Body of pancreas (tissue), 4 donors: ENCODE results near the gene SNAPC2. TPM values are rescaled to one million over a fixed set of nuclear protein-coding genes. Genes with fewer than 3 reads are reported as not detected.

Source experiments
- ATAC-seq: fragments of 150-250 bp; one replicate; pipeline ENCODE4 v1.9.1; 2016
- DNase-seq, 4 donors: peaks; one replicate each; pipeline ENCODE4 v3.0.0-alpha.2; 2019
- H3K27ac ChIP-seq, 4 donors: fragments of 200-600 bp; sonication (generic); 1 replicate in 3 of 4; 2 replicates in 1 of 4; pipeline versions ENCODE4 v1.5.1 to v1.6.1; 2016 to 2019; ENCODE audit warnings: mild to moderate bottlenecking in 1 of 4, mixed read lengths in 1 of 4, moderate library complexity in 1 of 4
- H3K27me3 ChIP-seq, 2 donors: fragments of 200-600 bp; sonication (generic); one replicate each; pipeline ENCODE4 v1.6.0; 2016; ENCODE audit warnings: mild to moderate bottlenecking in 1 of 2
- H3K36me3 ChIP-seq, 2 donors: fragments of 200-600 bp; sonication (generic); replicated peaks in 1 of 2; 2 replicates each; pipeline ENCODE4 v1.5.1; 2016; ENCODE audit warnings: low read depth in 2 of 2; ENCODE audit not compliant: insufficient read depth in 1 of 2
- H3K4me1 ChIP-seq: fragments of 200-600 bp; sonication (generic); one replicate; pipeline ENCODE4 v1.6.0; 2016
- H3K4me3 ChIP-seq, 2 donors: fragments of 200-600 bp; sonication (generic); 1 replicate in 1 of 2; 2 replicates in 1 of 2; pipeline ENCODE4 v1.5.1; 2016 to 2019
- H3K9me3 ChIP-seq, 3 donors: fragments of 200-600 bp; sonication (generic); 1 replicate in 2 of 3; 2 replicates in 1 of 3; pipeline ENCODE4 v1.5.1; 2016
- CTCF ChIP-seq, 7 experiments: fragments of 450-650 bp in 4 of 7; fragments of 200-600 bp in 3 of 7; sonication (generic) in 3 of 7; IDR thresholded peaks; one replicate each; pipeline ENCODE4 v1.5.1; 2016 to 2019; ENCODE audit warnings: antibody characterized with exemption in 7 of 7
- POLR2A ChIP-seq, 3 donors: fragments of 450-650 bp; IDR thresholded peaks; one replicate each; pipeline ENCODE4 v1.6.1; 2016; ENCODE audit warnings: antibody characterized with exemption in 3 of 3, mild to moderate bottlenecking in 2 of 3
- WGBS, 2 donors: methylation state at CpG; one replicate each; pipeline ENCODE4 v1.1.5; 2017; 5-methylcytosine and 5-hydroxymethylcytosine counted together
- intact Hi-C: fragments of 100-400 bp; cut with DNase I; formaldehyde crosslinking; loops from one replicate; pipeline ENCODE4 v1.15.1; 2023
- total RNA-seq, 2 donors: library from RNA; depleted of rRNA; stranded (reverse); fragments of >200 nt; gene quantifications; one replicate each; pipeline ENCODE4 v1.1.0, GENCODE V29; 2016

Gene SNAPC2
- total RNA-seq, 2 donors from 2014 or later, result 6.3 to 9.1 TPM

GRCh38 chr19:7883796-7884570 is 36.2 kb upstream of the SNAPC2 start:
- Histone ChIP-seq H3K36me3 (no peaks in the 10 kb centered on the region), H3K4me3 (no peak overlapping the region), H3K4me1 (peaks cover 8% of the 10 kb centered on the region), H3K27ac (no peak overlapping the region), H3K9me3 (no peaks in the 10 kb centered on the region), H3K27me3 (no peaks in the 10 kb centered on the region)
- DNase-seq (no peak), ATAC-seq (no peak)
- intact Hi-C loops, result no loop called here
- WGBS, 2 donors, result 85 to 90% methylated on average over 2 of the region's 2 CpGs
- TF ChIP-seq CTCF (IDR thresholded peaks at IDR 0.05) (no peak), POLR2A (IDR thresholded peaks at IDR 0.05) (no peak)

GRCh38 chr19:7885818-7886217 is 34.3 kb upstream of the SNAPC2 start:
- no peak for TF ChIP-seq POLR2A (IDR thresholded peaks at IDR 0.05)
- TF ChIP-seq CTCF (IDR thresholded peaks at IDR 0.05), result no peak
- no peaks in the 10 kb centered on the region for H3K9me3 ChIP-seq
- no peak overlapping the region for H3K4me3 ChIP-seq
- H3K4me1 ChIP-seq, result peaks cover 19% of the 10 kb centered on the region
- WGBS, 2 donors, result 87 to 88% methylated on average over 8 of the region's 8 CpGs
- intact Hi-C loops, result no loop called here
- H3K36me3 ChIP-seq, result no peaks in the 10 kb centered on the region
- DNase-seq, result no peak
- no peak overlapping the region for H3K27ac ChIP-seq
- no peaks in the 10 kb centered on the region for H3K27me3 ChIP-seq
- ATAC-seq, result no peak

- Histone ChIP-seq H3K4me3 (no peak overlapping the region), H3K27ac (no peak overlapping the region), H3K9me3 (no peaks in the 10 kb centered on the region), H3K36me3 (no peaks in the 10 kb centered on the region), H3K27me3 (no peaks in the 10 kb centered on the region), H3K4me1 (peaks cover 19% of the 10 kb centered on the region)
- ATAC-seq (no peak), DNase-seq (no peak)
- intact Hi-C loops, result no loop called here
- TF ChIP-seq POLR2A (IDR thresholded peaks at IDR 0.05) (no peak), CTCF (IDR thresholded peaks at IDR 0.05) (no peak)
- 73 to 82% methylated on average over 16 of the region's 16 CpGs for WGBS, 2 donors
Observed at GRCh38 chr19:7887408-7888144, 32.6 kb upstream of the SNAPC2 start.

GRCh38 chr19:7888145-7888825 is 31.9 kb upstream of the SNAPC2 start, which contains the start of gene LRRC8E:
LRRC8E (plus strand) TSS chr19:7888510; CDS start chr19:7895604, 7,094 bp downstream.
- WGBS, 2 donors, result 3 to 63% methylated on average over 4 to 43 of the region's 53 CpGs
- TF ChIP-seq CTCF (IDR thresholded peaks at IDR 0.05) (peak in 3 of 7 experiments; percentile 1 to 11 (median 11)), POLR2A (IDR thresholded peaks at IDR 0.05) (peak; percentile 80 to 91 (median 84))
- no peaks in the 10 kb centered on the region for H3K9me3 ChIP-seq
- H3K4me1 ChIP-seq, result peaks cover 19% of the 10 kb centered on the region
- peak within 1 kb of the TSS; percentile 43 to 57 for H3K4me3 ChIP-seq
- DNase-seq (peak; percentile 78 to 88 (median 82)), ATAC-seq (peak; percentile 98)
- intact Hi-C loops, result no loop called here
- H3K36me3 ChIP-seq, result no peaks in the 10 kb centered on the region
- no peaks in the 10 kb centered on the region for H3K27me3 ChIP-seq
- peak within 1 kb of the TSS; percentile 66 to 81 (median 74) for H3K27ac ChIP-seq
